HepG2 (cell line): ENCODE data around the gene MOK. TPM values are rescaled to one million over a fixed set of nuclear protein-coding genes. Genes with fewer than 3 reads are reported as not detected.

Experiments
- ATF5 ChIP-seq: sonication (generic); formaldehyde crosslinking; IDR thresholded peaks from 2 replicates; pipeline ENCODE4 v1.4.0; 2020; ENCODE audit warnings: mild to moderate bottlenecking, low read depth, missing genetic modification reagents
- CREB1 ChIP-seq, 2 experiments: fragments of 450-650 bp in 1 of 2; IDR thresholded peaks; 2 replicates each; pipeline ENCODE4 v1.6.1; 2016 to 2017; ENCODE audit warnings: control low read depth in 1 of 2, mild to moderate bottlenecking in 1 of 2, missing compliant biosample characterization in 1 of 2, missing genetic modification characterization in 1 of 2
- ELK4 ChIP-seq: sonication (generic); formaldehyde crosslinking; IDR thresholded peaks from 2 replicates; pipeline ENCODE4 v1.9.0; 2021; ENCODE audit warnings: missing genetic modification reagents, borderline replicate concordance
- GTF2F1 ChIP-seq: fragments of 150-350 bp; IDR thresholded peaks from 2 replicates; pipeline ENCODE4 v1.6.1; 2014; ENCODE audit warnings: low read length
- JDP2 ChIP-seq: sonication (generic); formaldehyde crosslinking; IDR thresholded peaks from 2 replicates; pipeline ENCODE4 v1.8.1; 2022; ENCODE audit warnings: missing genetic modification reagents, borderline replicate concordance
- KLF9 ChIP-seq: IDR thresholded peaks from 2 replicates; pipeline ENCODE4 v1.6.1; 2016; ENCODE audit warnings: low read depth
- MED8 ChIP-seq: sonication (generic); formaldehyde crosslinking; IDR thresholded peaks from 2 replicates; pipeline ENCODE4 v1.8.1; 2023; ENCODE audit warnings: mild to moderate bottlenecking, missing genetic modification reagents; ENCODE audit not compliant: insufficient replicate concordance
- MIER2 ChIP-seq: IDR thresholded peaks from 2 replicates; pipeline ENCODE4 v1.6.1; 2016; ENCODE audit warnings: missing biosample characterization, missing genetic modification reagents
- NR2F6 ChIP-seq, 2 experiments: IDR thresholded peaks; 2 replicates each; pipeline ENCODE4 v1.6.1; 2016; ENCODE audit warnings: antibody characterized with exemption in 1 of 2, mild to moderate bottlenecking in 1 of 2
- SCMH1 ChIP-seq: sonication (generic); formaldehyde crosslinking; IDR thresholded peaks from 2 replicates; pipeline ENCODE4 v1.9.0; 2021; ENCODE audit warnings: missing genetic modification reagents, mild to moderate bottlenecking, borderline replicate concordance
- SMAD9 ChIP-seq: sonication (generic); formaldehyde crosslinking; IDR thresholded peaks from 2 replicates; pipeline ENCODE4 v1.5.1; 2020; ENCODE audit warnings: mild to moderate bottlenecking, missing genetic modification reagents
- TGIF2 ChIP-seq: IDR thresholded peaks from 2 replicates; pipeline ENCODE4 v1.6.1; 2016; ENCODE audit warnings: control low read depth, missing compliant biosample characterization
- YEATS2 ChIP-seq: sonication (generic); formaldehyde crosslinking; IDR thresholded peaks from 2 replicates; pipeline ENCODE4 v1.4.0; 2020; ENCODE audit warnings: missing genetic modification reagents, borderline replicate concordance
- YEATS4 ChIP-seq: sonication (generic); formaldehyde crosslinking; IDR thresholded peaks from 2 replicates; pipeline ENCODE4 v1.4.0; 2020; ENCODE audit warnings: missing genetic modification reagents, borderline replicate concordance
- ZBTB14 ChIP-seq: sonication (generic); formaldehyde crosslinking; IDR thresholded peaks from 2 replicates; pipeline ENCODE4 v1.4.0; 2020; ENCODE audit warnings: missing genetic modification reagents
- ZMAT5 ChIP-seq: sonication (generic); formaldehyde crosslinking; IDR thresholded peaks from 2 replicates; pipeline ENCODE4 v1.5.0; 2020; ENCODE audit warnings: mild to moderate bottlenecking, low read depth, missing genetic modification reagents, borderline replicate concordance
- ZNF142 ChIP-seq: sonication (generic); formaldehyde crosslinking; IDR thresholded peaks from 2 replicates; pipeline ENCODE4 v1.4.0; 2020; ENCODE audit warnings: missing genetic modification reagents
- ZNF3 ChIP-seq: IDR thresholded peaks from 2 replicates; pipeline ENCODE4 v1.7.0; 2017; ENCODE audit warnings: inconsistent platforms
- ZNF530 ChIP-seq: sonication (generic); formaldehyde crosslinking; IDR thresholded peaks from 2 replicates; pipeline ENCODE4 v1.5.0; 2020; ENCODE audit warnings: low read depth, mild to moderate bottlenecking, missing genetic modification reagents
- ZNF576 ChIP-seq: sonication (generic); formaldehyde crosslinking; IDR thresholded peaks from 2 replicates; pipeline ENCODE4 v1.4.0; 2020; ENCODE audit warnings: mild to moderate bottlenecking, missing genetic modification reagents
- polyA plus RNA-seq, 8 experiments: library from polyadenylated mRNA; depleted of rRNA in 3 of 8; stranded (reverse) in 7 of 8; unstranded in 1 of 8; fragments of >200 nt; fragmentation: Illumina TruSeq in 4 of 8; extraction: Trizol in 4 of 8; gene quantifications; 2 replicates each; pipeline versions ENCODE4 v1.2.1 to v1.2.3, GENCODE V29; 2011 to 2016; ENCODE audit warnings: low read depth in 4 of 8, missing spikeins in 1 of 8, mixed read lengths in 1 of 8; ENCODE audit not compliant: insufficient read depth in 1 of 8
- total RNA-seq, 5 experiments: library from RNA; depleted of rRNA; stranded (reverse); fragments of >200 nt; fragmentation: Illumina TruSeq; extraction: Trizol; gene quantifications; 2 replicates each; pipeline ENCODE4 v1.2.3, GENCODE V29; 2016; ENCODE audit warnings: low read depth in 1 of 5

Gene MOK
- total and polyA plus RNA-seq, 2 of the 13 experiments (the other 11 are each of a cell fraction or from before 2014, with no cell fraction given): 15.3 to 16.9 TPM

GRCh38 chr14:102235275-102235897 is 69.6 kb downstream of the MOK start (continued):
- no peak for TF ChIP-seq ELK4 (CRISPR knock-in tag)
- no peak for TF ChIP-seq SCMH1
- no peak for TF ChIP-seq YEATS4 (CRISPR knock-in tag)
- no peak for TF ChIP-seq KLF9 (CRISPR knock-in tag)
- no peak for TF ChIP-seq TGIF2 (CRISPR knock-in tag)
- no peak for TF ChIP-seq CREB1 (IDR thresholded peaks at IDR 0.05)
- no peak for TF ChIP-seq CREB1 (CRISPR knock-in tag; IDR thresholded peaks at IDR 0.05)
- no peak for TF ChIP-seq NR2F6 (IDR thresholded peaks at IDR 0.05)
- TF ChIP-seq NR2F6 (CRISPR knock-in tag; IDR thresholded peaks at IDR 0.05): peak; percentile 25; the same call in 1 of the 2 replicates
- TF ChIP-seq ZNF3: no peak
- no peak for TF ChIP-seq SMAD9
- no peak for TF ChIP-seq MED8 (CRISPR knock-in tag)
- TF ChIP-seq ZMAT5 (CRISPR knock-in tag): no peak
- no peak for TF ChIP-seq YEATS2 (CRISPR knock-in tag)
- no peak for TF ChIP-seq ZNF576 (CRISPR knock-in tag)
- no peak for TF ChIP-seq GTF2F1
- TF ChIP-seq MIER2: no peak
- no peak for TF ChIP-seq ZNF530 (CRISPR knock-in tag)
- TF ChIP-seq JDP2 (CRISPR knock-in tag): no peak
- TF ChIP-seq ATF5: no peak
- TF ChIP-seq ZNF142 (CRISPR knock-in tag): no peak
- TF ChIP-seq ZBTB14 (CRISPR knock-in tag): no peak
